GM19438 (cell line): ENCODE results near the gene MAB21L4.

Source experiments
- ATAC-seq: cut with Tn5 transposase; IDR thresholded peaks from one replicate; pipeline ENCODE4 v1.9.1; 2021; ENCODE audit warnings: low read depth; ENCODE audit not compliant: unreplicated experiment

MAB21L4 gene

DNA sequence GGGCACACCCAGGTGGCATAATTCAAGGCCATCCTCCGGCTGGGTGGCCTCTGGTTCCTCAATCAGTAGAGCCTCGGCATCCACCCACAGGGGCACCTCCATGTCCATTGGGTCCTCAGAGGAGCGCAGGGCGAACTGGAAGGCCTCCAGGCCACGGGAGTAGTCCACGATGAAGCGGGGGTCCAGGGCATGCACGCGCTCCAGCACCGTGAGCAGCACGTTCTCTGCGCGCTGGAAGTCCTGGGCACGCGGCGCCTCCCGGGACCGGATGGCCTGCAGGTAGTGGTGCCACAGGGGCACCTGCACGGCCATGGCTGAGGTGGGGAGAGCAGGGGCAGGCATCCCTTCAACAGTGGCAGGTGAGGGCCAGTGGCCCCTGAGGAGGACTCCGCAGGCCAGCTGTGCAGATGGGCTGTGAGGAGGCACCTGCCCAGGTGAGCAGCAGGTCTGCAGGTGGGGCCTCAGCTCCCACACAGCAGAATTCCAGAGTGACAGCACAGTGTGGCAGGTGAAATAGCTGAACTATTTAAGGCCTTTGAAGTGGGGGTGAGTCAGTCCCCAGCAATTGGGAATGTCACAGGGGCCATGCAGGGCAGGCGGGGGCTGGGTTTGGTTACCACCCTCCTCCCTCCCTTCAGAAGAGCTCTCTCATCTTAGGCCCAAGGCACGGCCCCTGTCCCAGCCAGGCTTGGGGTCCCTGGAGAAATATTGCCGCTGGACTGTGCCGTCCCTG, at the start of gene MAB21L4:
Gene MAB21L4, minus strand, starts transcription at position 501 of the 733 bp plus-strand sequence. Its CDS starts 159 bp downstream, at position 342.
- ATAC-seq: no peak

- ATAC-seq: no peak
Measured at GRCh38 chr2:240936106-240936505, 40.1 kb upstream of the MAB21L4 start.

GRCh38 chr2:240935103-240935876, 39.3 kb upstream of the MAB21L4 start:
- no peak for ATAC-seq

DNA sequence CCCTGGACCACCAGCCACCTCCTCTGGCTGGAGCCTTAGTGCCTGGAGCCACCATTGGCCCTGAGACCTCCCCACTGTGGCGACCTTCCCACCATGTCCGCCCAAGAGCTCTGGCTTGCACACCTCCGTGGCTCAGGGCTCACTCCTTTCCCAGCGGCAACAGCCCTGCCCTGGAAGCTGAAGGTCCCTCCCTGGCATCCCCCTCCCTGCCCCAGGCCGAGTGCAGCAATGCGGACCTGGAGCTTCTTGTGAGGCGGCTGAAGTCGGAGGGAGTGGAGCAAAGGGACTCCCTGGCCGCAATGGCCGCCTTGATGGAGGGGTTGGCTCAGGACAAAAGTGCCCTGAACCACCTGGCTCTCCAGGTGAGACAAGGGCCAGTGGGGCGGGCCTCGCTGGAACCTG, 38.7 kb upstream of the MAB21L4 start:
- ATAC-seq: no peak

DNA sequence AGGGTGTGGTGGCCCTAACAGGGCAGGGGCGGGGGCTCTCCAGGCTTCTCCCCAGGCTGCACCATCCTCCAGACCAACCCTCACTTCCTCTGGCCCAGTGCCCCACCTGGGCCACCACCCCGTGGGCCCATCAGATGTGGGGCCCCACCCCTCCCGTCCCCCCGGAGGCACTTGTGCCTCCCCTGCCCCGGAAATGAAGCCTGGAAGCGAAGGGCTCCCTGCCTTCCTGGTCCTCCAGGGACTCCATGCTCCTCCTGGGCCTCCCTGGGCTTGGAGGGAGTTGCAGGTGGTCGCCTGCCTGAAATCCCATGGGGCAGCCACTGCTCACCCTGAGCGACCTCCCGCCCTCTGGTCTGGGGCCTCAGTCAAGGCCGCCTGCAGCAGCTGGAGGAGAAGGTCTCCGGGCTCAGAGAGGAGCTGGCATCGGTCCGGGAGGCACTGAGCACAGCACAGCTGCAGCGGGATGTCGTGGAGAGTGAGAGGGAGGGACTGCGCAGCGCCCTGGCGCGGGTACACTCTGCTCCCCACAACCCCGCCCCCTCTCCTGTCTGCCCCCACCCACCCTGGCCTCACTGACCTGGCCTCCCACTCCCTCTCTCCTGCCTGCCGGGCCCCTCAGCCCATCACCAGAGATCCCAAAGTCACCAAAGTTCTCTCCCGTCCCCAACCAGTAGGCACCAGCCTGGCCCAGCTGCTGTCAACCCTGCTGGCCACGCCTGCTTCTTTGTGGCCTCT, 38.2 kb upstream of the MAB21L4 start:
- ATAC-seq: no peak

- no peak for ATAC-seq
Measured at GRCh38 chr2:240933048-240933965, 37.4 kb upstream of the MAB21L4 start.

DNA sequence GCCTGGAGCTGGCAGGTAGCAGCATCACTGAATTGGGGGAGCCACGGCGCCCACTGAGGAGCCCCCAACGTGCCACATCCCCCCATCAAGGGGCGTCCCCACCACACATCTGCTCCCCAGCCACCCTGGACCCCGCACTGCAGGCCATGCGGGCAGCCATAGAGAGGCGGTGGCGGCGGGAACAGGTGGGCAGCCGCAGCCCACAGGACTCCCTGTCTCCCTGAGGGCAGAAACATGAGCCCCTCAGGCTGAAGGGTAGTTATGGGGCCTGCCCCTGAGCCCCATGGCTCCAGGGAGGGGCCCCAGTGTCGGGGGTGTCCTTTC, 36.7 kb upstream of the MAB21L4 start:
- ATAC-seq: no peak

- no peak for ATAC-seq
Measured at GRCh38 chr2:240932001-240932723, 36.2 kb upstream of the MAB21L4 start.

GRCh38 chr2:240931319-240931949, 35.5 kb upstream of the MAB21L4 start:
- ATAC-seq: no peak

DNA sequence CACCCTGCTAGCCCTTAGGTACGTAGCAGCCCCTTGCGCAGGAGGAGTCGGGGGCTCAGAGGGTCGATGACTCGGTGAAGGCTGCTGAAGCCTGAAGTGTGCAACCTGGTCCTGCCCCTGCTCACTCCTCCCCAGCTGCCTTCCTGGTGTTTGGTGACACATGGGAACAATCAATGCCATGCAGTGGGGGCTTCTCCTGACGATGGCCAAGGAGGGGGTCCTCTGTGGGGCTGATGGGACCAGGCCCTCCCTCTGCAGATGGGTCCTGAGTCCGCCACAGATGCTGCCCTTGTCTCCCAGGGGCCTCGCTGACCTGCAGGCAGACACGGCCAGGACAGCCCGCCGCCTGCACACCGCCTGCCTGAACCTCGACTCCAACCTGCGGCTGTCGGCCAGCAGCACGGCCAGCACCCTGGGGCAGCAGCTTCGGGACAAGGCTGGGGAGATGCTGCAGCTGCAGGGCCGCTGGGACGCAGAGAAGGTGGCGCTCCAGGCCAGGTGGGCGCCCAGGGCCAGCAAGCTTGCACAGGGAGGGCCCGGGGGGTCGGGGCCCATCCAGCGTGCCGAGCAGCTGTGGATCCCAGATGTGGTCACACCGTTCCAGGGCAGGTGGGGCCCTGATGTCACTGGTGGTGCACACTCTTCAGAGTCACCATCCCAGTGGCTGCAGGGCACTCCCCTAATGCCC, 34.8 kb upstream of the MAB21L4 start:
- no peak for ATAC-seq

DNA sequence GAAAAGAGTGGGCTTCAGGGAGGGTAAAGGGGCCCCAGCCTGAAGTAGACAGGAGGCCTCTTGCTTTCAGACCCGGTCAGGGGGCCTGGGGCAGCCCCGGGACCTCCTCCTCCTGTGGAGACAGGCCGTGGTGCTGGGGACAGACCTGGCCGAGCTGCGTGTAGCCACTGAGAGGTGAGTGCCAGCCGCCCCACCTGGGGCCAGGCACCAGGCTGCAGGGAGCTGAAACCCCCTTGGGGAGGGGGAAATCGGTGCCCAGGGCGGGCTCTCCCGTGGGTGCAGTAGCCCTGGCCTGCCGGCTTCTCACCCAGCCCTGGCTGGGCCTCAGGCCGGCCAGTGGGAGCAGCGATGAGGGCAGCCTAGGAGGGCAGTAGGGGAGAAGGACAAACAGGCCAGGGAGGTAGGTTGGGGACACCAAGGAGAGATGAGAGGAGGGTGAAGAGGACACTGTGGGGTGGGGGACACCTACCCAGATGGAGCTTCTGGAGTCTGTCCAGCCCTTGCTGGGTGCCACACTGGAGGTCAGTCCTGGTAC, 34.2 kb upstream of the MAB21L4 start:
- no peak for ATAC-seq

- ATAC-seq: no peak
Measured at GRCh38 chr2:240929364-240930095, 33.6 kb upstream of the MAB21L4 start.

DNA sequence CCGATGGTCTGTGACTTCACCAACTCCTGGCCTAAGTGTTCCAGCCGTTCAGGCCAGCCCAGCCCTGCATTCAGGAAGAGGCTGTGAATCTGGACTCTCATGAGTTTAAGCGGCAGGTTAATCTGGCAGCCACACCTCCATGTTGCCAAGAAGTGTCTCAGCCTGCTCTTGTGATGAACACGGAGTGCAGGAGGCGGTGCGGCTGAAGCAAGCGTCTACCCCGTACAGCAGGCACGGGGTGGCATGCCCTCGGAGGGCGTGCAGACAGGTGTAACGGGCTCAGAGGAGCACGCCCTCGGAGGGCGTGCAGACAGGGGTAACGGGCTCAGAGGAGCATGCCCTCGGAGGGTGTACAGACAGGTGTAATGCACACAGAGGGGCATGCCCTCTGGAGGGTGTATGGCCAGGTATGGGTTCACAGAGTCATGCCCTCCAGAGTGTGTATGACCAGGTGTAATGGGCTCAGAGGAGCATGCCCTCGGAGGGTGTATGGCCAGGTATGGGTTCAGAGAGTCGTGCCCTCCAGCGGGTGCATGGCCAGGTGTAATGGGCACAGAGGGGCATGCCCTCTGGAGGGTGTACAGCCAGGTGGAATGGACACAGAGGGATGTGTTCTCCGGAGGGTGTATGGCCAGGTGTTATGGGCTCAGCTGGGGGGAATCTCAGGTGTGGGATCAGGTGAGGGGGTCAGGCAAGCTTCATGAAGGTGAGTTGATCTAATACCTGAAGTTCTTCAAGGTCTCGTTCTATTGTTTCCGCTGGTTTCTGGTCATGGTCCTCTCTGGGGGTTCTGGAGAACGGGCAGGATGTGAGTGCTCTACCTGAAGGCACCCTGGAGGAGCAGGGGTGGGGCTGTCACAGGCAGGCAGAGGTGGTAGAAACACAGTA, 32.8 kb upstream of the MAB21L4 start:
- ATAC-seq: no peak

DNA sequence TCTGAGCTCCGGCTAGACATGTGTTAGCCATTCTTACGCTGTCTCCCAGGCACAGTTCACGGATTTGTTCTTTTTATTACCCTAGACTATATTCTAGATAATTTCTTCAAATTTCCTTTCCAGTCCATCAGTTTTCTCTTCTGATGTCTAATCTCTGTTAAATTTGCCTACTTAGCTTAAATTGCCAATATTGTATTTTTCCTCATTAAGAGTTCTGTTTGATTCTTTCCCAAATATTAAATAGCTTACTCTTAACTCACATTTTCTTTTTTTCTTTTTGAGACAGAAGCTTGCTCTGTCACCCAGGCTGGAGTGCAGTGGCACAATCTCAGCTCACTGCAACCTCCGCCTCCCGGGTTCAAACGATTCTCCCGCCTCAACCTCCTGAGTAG, 31.4 kb upstream of the MAB21L4 start:
- ATAC-seq: no peak

GRCh38 chr2:240926516-240927389, 30.8 kb upstream of the MAB21L4 start:
- no peak for ATAC-seq
